SK-N-DZ (cell line): ENCODE data around the gene RNF187.
"Not testable (repeated sequence)": the region's sequence is repeated elsewhere in the genome, so short reads cannot be mapped to it uniquely, and the experiment has no call there.

Experiments
- DNase-seq: peaks from one replicate; pipeline ENCODE4 v3.0.0-alpha.2; 2015; ENCODE audit warnings: low spot score

RNF187 gene

DNA sequence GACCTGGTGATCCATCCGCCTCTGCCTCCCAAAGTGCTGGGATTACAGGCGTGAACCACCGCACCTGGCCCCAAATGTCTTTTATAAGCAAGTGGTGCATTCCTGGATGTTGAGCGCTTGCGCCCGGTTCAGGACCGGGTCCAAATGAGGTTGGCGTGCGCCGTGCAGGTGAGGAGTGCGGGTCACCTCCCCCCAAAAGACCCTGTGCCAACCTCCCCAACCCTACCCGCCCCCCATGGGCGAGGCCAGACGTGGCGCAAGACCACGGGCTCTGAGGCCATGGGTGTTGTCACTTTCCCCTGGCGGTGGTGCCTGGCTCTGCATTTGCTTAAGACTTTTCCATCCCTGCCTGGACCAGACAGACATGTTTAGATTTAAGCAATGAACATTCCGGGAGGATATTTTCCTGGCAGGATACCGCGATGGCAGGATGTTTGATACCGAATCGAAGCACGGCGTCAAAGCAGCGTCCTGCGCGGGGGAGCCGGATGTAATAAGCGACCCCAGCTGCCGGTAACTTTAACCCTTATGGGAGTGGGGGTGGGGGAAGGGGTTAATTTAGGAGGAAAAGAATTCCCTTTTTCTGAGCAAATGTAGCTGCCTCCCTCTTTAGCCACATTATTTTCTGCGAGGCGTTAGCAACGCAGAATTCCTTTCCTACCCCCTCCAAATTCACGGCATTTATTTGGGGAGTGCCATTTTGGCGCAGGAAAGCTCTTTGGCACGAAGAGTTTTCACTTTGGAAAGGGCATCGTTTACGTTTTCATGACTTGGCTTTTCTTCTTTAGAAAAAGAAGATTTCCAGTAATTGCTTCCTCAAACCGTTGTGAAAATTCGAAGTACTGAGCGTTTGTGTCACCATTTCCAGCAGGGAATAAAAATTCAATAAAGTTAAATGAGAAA lies 27.8 kb upstream of the RNF187 start:
- peak; percentile 88 for DNase-seq

DNA sequence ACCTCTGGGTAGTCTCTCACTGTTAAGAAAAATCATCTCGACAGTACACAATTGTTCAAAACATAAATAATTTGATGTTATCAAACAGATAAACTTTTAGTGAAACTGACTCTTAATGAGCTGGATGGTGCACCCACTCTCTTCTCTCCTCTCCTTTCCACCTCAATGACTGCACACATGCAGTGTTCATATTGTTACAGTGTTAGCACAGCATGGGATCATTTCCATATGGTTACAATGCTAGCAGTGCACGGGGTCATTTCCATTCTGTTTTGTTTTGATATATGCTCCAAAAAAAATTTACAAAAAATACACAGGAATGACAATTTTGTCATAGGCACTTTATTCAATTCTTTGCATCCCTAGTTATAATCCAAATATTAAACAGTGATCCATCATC lies 26.4 kb upstream of the RNF187 start:
- no peak for DNase-seq

DNA sequence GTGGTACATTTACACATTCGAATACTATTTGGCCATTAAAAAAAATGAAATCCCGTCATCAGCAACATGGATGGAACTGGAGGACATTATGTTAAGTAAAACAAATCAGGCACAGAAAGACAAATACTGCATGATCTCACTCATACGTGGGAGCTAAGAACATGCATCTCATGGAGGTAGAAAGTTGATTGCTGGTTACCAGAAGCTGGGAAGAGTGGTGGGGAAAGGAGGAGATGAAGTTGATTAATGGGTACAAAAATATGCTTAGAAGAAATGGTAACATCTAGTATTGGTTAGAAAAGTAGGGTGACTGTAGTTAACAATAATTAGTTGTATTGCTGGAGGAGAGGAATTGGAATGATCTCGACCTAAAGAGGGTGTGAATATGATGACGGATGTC lies 24.6 kb upstream of the RNF187 start:
- DNase-seq, result no peak

GRCh38 chr1:228463009-228463558 lies 24.1 kb upstream of the RNF187 start:
- no peak for DNase-seq

GRCh38 chr1:228463559-228464455 lies 23.4 kb upstream of the RNF187 start:
- DNase-seq, result peak; percentile 87

DNA sequence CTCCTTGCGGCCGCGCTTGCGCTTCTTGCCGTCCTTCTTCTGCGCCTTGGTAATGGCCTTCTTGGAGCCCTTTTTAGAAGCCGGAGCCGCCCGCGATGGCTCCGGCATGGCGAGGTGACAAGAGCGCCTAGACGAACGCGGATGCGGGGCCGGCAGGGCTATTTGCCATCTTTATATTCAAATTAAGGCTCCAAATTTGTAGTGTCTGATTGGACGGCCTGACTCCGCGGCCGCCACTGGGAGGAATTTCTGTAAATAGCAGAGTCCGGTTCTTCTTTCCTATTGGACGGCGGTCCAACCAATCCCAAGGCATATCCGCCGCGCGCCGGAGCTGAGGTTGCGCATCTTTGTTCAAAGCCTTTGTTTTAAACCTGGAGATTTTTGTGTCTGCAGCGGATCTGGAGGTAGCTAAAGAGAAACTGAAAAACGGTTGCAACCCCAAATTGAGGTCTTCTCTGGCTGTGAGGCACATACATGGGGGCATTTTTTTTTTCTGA lies 22.6 kb upstream of the RNF187 start:
- peak; percentile 96 for DNase-seq

- peak; percentile 22 for DNase-seq
These were observed 22.0 kb upstream of the RNF187 start for GRCh38 chr1:228465141-228465540.

- no peak for DNase-seq
These were observed 21.5 kb upstream of the RNF187 start for GRCh38 chr1:228465571-228466146.

GRCh38 chr1:228468188-228468587 lies 19.0 kb upstream of the RNF187 start:
- DNase-seq, result not testable (repeated sequence)

GRCh38 chr1:228469413-228470162 lies 17.6 kb upstream of the RNF187 start:
- DNase-seq, result no peak

DNA sequence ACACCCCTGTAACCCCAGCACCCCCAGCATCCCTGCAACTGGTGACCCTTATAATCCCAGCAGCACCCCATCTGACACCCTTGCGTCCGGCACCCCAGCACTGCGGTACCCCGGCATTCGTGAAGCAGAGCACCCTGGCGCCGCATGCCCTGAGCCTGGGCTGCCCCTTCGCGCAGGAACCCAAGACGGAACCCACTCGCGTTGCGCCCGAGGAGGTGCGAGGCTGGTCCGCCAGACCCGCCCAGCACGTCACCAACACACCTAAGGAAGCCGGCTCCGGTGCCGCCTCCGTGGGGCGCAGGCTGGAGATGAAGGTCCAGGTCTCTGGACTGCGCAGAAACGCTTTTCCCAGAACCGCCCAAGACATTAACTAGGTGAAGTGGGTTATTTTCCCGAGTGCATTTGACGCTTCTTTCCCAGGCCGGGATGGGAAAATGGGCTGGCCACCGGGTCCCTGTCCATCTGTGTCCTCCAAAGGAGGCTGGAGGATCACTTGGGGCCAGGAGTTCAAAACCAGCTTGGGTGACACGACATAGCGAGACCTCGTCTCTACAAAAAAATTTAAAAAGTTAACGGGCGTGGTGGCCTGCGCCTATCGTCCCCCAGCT lies 15.9 kb upstream of the RNF187 start:
- no peak for DNase-seq

DNA sequence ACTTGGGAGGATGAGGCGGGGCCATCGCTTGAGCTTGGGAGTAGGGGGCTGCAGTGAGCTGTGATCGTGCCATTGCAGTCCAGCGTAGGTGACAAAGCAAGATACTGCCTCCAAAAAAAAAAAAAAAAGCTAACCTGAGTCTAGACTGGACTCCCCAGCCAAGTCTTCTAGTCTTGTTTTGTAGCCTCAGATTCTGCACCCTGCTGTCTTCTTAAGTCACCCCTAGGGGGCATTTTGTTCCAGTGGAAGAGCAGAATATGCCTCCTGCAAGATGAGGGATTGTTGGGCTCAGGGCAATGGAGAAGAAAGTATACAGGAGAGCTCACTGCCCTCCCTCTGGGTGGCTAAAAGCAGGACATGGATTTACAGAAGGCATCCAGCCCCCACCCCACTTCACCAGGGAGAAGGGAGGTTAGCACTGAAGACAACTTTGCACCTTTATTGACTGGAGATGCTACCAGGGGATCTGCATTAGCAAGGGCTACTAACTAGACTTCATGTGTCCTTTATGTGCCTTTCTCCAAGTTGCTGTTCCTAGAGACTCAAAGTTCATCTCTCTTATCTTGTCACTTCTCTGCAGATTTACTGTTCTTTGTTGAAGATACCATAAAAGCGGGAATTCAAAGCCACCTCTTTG lies 15.3 kb upstream of the RNF187 start:
- DNase-seq, result peak; percentile 38

DNA sequence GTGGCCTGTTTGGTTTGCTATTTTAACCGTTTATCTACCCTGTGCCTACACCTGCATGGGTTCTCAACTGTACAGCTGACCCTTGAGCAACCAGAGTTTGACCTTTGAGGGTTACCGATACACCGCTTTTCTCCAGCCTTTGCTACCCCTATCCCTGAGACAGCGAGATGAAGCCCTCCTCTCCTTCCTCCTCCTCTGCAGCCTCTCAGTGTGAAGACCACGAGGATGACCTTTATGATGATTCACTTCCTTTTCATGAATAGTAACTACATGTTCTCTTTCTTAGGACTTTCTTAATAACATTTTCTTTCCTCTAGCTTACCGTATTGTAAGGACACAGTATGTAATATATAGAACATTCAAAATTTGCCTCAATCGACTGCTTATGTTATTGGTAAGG lies 14.5 kb upstream of the RNF187 start:
- DNase-seq, result no peak

- DNase-seq, result no peak
These were observed 12.7 kb upstream of the RNF187 start for GRCh38 chr1:228474507-228474906.

- no peak for DNase-seq
These were observed 11.4 kb upstream of the RNF187 start for GRCh38 chr1:228475812-228476211.

GRCh38 chr1:228477263-228477662 lies 9.9 kb upstream of the RNF187 start:
- no peak for DNase-seq

GRCh38 chr1:228478326-228478725 lies 8.9 kb upstream of the RNF187 start:
- DNase-seq, result no peak

GRCh38 chr1:228478912-228479711 lies 8.1 kb upstream of the RNF187 start:
- DNase-seq, result no peak

DNA sequence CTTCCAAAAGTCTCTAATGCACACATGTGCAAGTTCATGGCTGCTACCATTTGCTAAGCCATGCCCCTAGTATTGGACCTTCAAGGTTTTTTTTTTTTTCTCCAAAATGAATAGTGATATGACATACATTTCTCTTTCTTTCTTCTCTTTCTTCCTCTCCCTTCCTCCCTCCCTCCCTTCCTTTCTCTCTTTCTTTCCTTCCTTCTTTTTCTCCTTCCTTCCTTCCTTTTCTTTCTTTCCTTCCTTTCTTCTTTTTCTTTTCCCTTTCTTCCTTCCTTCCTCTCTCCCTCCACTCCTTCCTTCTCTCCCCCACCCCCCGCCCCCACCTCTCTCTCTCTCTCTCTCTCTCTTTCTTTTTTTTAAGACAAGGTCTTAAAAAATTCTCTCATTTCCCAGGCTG lies 3.4 kb upstream of the RNF187 start:
- DNase-seq, result no peak
